Middle frontal gyrus (tissue), 1 donor: ENCODE results near the gene SPEM1.
"Not testable (repeated sequence)": the region's sequence is repeated elsewhere in the genome, so short reads cannot be mapped to it uniquely, and the experiment has no call there.

ENCODE experiments used
- DNase-seq: peaks from one replicate; pipeline ENCODE4 v3.0.0-alpha.2; 2015; ENCODE audit warnings: low spot score; ENCODE audit errors: extremely low spot score

SPEM1 gene

DNA sequence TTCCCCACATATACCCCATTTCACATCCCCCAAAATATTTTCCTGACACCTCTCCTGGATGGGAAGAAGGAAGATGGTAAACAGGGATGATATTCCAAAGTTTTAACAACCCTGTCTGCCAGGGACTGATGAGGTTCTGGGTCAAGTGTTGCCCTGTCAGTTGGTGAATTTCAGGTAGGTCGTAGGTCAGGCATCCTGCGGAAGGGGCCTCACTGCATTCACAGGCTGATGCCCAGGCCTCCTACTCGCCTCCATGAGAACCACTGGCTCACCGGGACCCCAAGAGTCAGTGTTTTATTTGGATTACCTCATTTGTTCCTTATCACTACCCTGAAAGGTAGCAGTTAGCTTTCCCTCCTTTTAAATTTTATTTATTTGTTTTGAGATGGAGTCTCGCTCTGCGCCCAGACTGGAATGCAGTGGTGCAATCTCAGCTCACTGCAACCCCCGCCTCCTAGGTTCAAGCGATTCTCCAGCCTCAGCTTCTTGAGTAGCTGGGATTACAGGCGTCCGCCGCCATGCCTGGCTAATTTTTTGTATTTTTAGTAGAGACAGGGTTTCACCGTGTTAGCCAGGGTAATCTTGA is 48.8 kb downstream of the SPEM1 start:
- DNase-seq: no peak

DNA sequence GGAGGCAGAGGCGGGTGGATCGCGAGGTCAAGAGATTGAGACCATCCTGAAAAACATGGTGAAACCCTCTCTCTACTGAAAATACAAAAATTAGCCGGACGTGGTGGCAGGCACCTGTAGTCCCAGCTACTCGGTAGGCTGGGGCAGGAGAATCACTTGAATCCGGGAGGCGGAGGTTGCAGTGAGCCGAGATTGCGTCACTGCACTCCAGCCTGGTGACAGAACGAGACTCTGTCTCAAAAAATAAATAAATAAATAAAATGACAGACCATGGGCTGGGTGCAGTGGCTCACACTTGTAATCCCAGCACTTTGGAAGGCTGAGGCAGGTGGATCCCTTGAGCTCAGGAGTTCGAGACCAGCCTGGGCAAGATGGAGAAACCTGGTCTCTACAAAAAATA is 49.7 kb downstream of the SPEM1 start:
- not testable (repeated sequence) for DNase-seq

DNA sequence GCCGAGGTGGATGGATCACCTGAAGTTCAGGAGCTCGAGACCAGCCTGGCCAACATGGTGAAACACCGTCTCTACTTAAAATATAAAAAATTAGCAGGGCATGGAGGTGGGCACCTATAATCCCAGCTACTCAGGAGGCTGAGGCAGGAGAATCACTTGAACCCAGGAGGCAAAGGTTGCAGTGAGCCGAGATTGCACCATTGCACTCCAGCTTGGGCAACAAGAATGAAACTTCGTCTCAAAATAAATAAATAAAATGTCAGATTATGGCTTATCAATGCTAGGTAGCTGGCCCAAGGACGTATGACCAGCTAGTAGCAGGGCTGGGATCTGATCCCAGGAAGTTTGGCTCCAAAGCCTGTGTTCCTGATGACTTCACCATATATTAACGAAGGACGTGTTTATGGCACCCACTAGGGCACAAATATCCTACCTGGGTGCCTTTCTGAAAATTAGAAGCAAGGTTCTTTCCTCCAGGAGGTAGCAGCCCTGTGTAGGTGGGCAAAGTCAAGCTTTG is 50.4 kb downstream of the SPEM1 start:
- DNase-seq: not testable (repeated sequence)
